CD4-positive, CD25-positive, alpha-beta regulatory T cell (primary cell): Measurements from ENCODE around the gene GFOD2. TPM values are rescaled to one million over a fixed set of nuclear protein-coding genes. Genes with fewer than 3 reads are reported as not detected.

Experiments used
- ATAC-seq, 2 donors: fragments of 150-1000 bp; cut with Tn5 transposase; one replicate each; pipeline ENCODE4 v1.10.0; 2021; ENCODE audit warnings: low read depth in 2 of 2, moderate number of reproducible peaks in 2 of 2, moderate library complexity in 1 of 2
- DNase-seq, 3 donors: peaks; one replicate each; pipeline versions ENCODE4 v3.0.0 to v3.0.0-alpha.2; 2012 to 2022; ENCODE audit warnings: mixed read lengths in 1 of 3
- H3K27ac ChIP-seq: one replicate; pipeline ENCODE4 v1.7.0; 2013; ENCODE audit warnings: mild to moderate bottlenecking, low read length; ENCODE audit not compliant: insufficient read depth, poor library complexity, severe bottlenecking
- H3K27me3 ChIP-seq: one replicate; pipeline ENCODE4 v1.7.0; 2013; ENCODE audit warnings: low read length; ENCODE audit not compliant: control insufficient read depth, insufficient read depth
- H3K36me3 ChIP-seq: one replicate; pipeline ENCODE4 v1.7.0; 2013; ENCODE audit warnings: mild to moderate bottlenecking, low read length, moderate library complexity; ENCODE audit not compliant: control insufficient read depth, insufficient read depth
- H3K4me1 ChIP-seq: 2 replicates; pipeline ENCODE4 v1.7.0; 2013; ENCODE audit warnings: mild to moderate bottlenecking, low read length; ENCODE audit not compliant: insufficient read depth, control insufficient read depth, poor library complexity, severe bottlenecking
- H3K4me3 ChIP-seq: one replicate; pipeline ENCODE4 v1.7.0; 2013; ENCODE audit warnings: low read depth, mild to moderate bottlenecking, low read length, moderate library complexity
- H3K9me3 ChIP-seq, 2 experiments: 1 replicate in 1 of 2; 2 replicates in 1 of 2; pipeline ENCODE4 v1.7.0; 2013; ENCODE audit warnings: low read length in 2 of 2, mild to moderate bottlenecking in 1 of 2, moderate library complexity in 1 of 2; ENCODE audit not compliant: control insufficient read depth in 2 of 2
- H3K27ac Mint-ChIP-seq, 3 donors: one replicate each; pipeline ENCODE4 v1.8.0; 2020 to 2022; ENCODE audit warnings: mild to moderate bottlenecking in 3 of 3, mixed read lengths in 3 of 3, moderate library complexity in 2 of 3
- H3K27me3 Mint-ChIP-seq: one replicate; pipeline ENCODE4 v1.8.0; 2022; ENCODE audit warnings: mild to moderate bottlenecking, mixed read lengths
- H3K36me3 Mint-ChIP-seq: one replicate; pipeline ENCODE4 v1.8.0; 2020; ENCODE audit warnings: mixed read lengths
- H3K4me1 Mint-ChIP-seq, 4 donors: one replicate each; pipeline ENCODE4 v1.8.0; 2020 to 2022; ENCODE audit warnings: mixed read lengths in 4 of 4, mild to moderate bottlenecking in 1 of 4
- H3K4me3 Mint-ChIP-seq, 4 donors: one replicate each; pipeline ENCODE4 v1.8.0; 2020 to 2022; ENCODE audit warnings: mild to moderate bottlenecking in 4 of 4, mixed read lengths in 4 of 4, moderate library complexity in 3 of 4
- H3K9me3 Mint-ChIP-seq, 7 donors: one replicate each; pipeline ENCODE4 v1.8.0; 2020 to 2022; ENCODE audit warnings: mixed read lengths in 7 of 7, mild to moderate bottlenecking in 3 of 7, moderate library complexity in 2 of 7
- polyA plus RNA-seq, 4 donors: library from polyadenylated mRNA; unstranded; fragments of 300-500 nt; fragmentation: Illumina TruSeq; gene quantifications; one replicate each; pipeline ENCODE4 v1.2.3, GENCODE V29; 2021
- total RNA-seq: library from RNA; stranded (reverse); gene quantifications from one replicate; pipeline ENCODE4 v1.2.3, GENCODE V29; 2022

The GFOD2 gene
- total and polyA plus RNA-seq, 5 donors from 2014 or later = 9.0 to 12.1 (median 11.4) TPM

GRCh38 chr16:67674851-67675578, 44.1 kb downstream of the GFOD2 start:
- Histone ChIP-seq H3K4me3 (no peak overlapping the region), H3K27ac (no peak overlapping the region), H3K4me1 (no peaks in the 10 kb centered on the region), H3K36me3 (no peaks in the 10 kb centered on the region), H3K9me3 (no peaks in the 10 kb centered on the region), H3K27me3 (no peaks in the 10 kb centered on the region)
- Mint-ChIP-seq H3K4me3 (no peak overlapping the region), H3K9me3 (no peaks in the 10 kb centered on the region), H3K27me3 (no peaks in the 10 kb centered on the region), H3K4me1 (peaks cover 0 to 6% (median 3%) of the 10 kb centered on the region in 4 donors), H3K27ac (peak overlapping the region in 1 of 3 donors; percentile 43), H3K36me3 (no peaks in the 10 kb centered on the region)
- no peak for DNase-seq
- ATAC-seq = no peak

- no peaks in the 10 kb centered on the region for H3K36me3 ChIP-seq
- ATAC-seq (peak in 1 of 2 donors; percentile 30), DNase-seq (no peak)
- no peaks in the 10 kb centered on the region for H3K4me1 ChIP-seq
- Mint-ChIP-seq H3K4me1 (peaks cover 0 to 8% (median 4%) of the 10 kb centered on the region in 4 donors), H3K9me3 (no peaks in the 10 kb centered on the region), H3K27ac (peak overlapping the region in 2 of 3 donors; percentile 43 to 59), H3K4me3 (peak overlapping the region in 1 of 4 donors; percentile 43), H3K36me3 (no peaks in the 10 kb centered on the region), H3K27me3 (no peaks in the 10 kb centered on the region)
- H3K27ac ChIP-seq = no peak overlapping the region
- no peak overlapping the region for H3K4me3 ChIP-seq
- H3K9me3 ChIP-seq = no peaks in the 10 kb centered on the region
- no peaks in the 10 kb centered on the region for H3K27me3 ChIP-seq
Observed at GRCh38 chr16:67673712-67674580, 45.2 kb downstream of the GFOD2 start.

GRCh38 chr16:67672739-67673662, 46.1 kb downstream of the GFOD2 start:
- peaks cover 0 to 14% (median 5%) of the 10 kb centered on the region in 4 donors for H3K4me1 Mint-ChIP-seq
- H3K27ac Mint-ChIP-seq = no peak overlapping the region

GRCh38 chr16:67672306-67672705, 46.8 kb downstream of the GFOD2 start:
- no peaks in the 10 kb centered on the region for H3K9me3 Mint-ChIP-seq
- peak overlapping the region in 1 of 4 donors; percentile 87 for H3K4me3 Mint-ChIP-seq
- no peaks in the 10 kb centered on the region for H3K36me3 Mint-ChIP-seq
- no peaks in the 10 kb centered on the region for H3K36me3 ChIP-seq
- no peaks in the 10 kb centered on the region for H3K9me3 ChIP-seq
- no peak overlapping the region for H3K4me3 ChIP-seq
- H3K4me1 Mint-ChIP-seq = peaks cover 0 to 21% (median 8%) of the 10 kb centered on the region in 4 donors
- H3K4me1 ChIP-seq = peaks cover 10% of the 10 kb centered on the region
- H3K27ac Mint-ChIP-seq = no peak overlapping the region
- no peak overlapping the region for H3K27ac ChIP-seq
- ATAC-seq = no peak
- H3K27me3 ChIP-seq = no peaks in the 10 kb centered on the region
- no peak for DNase-seq
- H3K27me3 Mint-ChIP-seq = no peaks in the 10 kb centered on the region

More at GRCh38 chr16:67672739-67673662, 46.1 kb downstream of the GFOD2 start:
- Histone ChIP-seq H3K27ac (no peak overlapping the region), H3K4me1 (peaks cover 3% of the 10 kb centered on the region), H3K27me3 (no peaks in the 10 kb centered on the region), H3K9me3 (no peaks in the 10 kb centered on the region), H3K4me3 (no peak overlapping the region), H3K36me3 (no peaks in the 10 kb centered on the region)
- no peaks in the 10 kb centered on the region for H3K9me3 Mint-ChIP-seq
- H3K27me3 Mint-ChIP-seq = no peaks in the 10 kb centered on the region
- ATAC-seq (no peak), DNase-seq (peak; percentile 28 to 66 (median 36))
- peak overlapping the region in 1 of 4 donors; percentile 87 for H3K4me3 Mint-ChIP-seq
- no peaks in the 10 kb centered on the region for H3K36me3 Mint-ChIP-seq

GRCh38 chr16:67669499-67670101, 49.5 kb downstream of the GFOD2 start:
- Mint-ChIP-seq H3K4me1 (peaks cover 0 to 36% (median 15%) of the 10 kb centered on the region in 4 donors), H3K4me3 (peak overlapping the region in 1 of 4 donors; percentile 81), H3K27ac (no peak overlapping the region), H3K36me3 (no peaks in the 10 kb centered on the region), H3K9me3 (no peaks in the 10 kb centered on the region), H3K27me3 (no peaks in the 10 kb centered on the region)
- H3K36me3 ChIP-seq = no peaks in the 10 kb centered on the region
- H3K4me1 ChIP-seq = peaks cover 25% of the 10 kb centered on the region
- ATAC-seq (no peak), DNase-seq (no peak)
- no peaks in the 10 kb centered on the region for H3K9me3 ChIP-seq
- H3K27me3 ChIP-seq = no peaks in the 10 kb centered on the region
- H3K27ac ChIP-seq = no peak overlapping the region
- no peak overlapping the region for H3K4me3 ChIP-seq

GRCh38 chr16:67668495-67669157, 50.5 kb downstream of the GFOD2 start:
- H3K4me3 ChIP-seq = no peak overlapping the region
- no peaks in the 10 kb centered on the region for H3K36me3 ChIP-seq
- no peaks in the 10 kb centered on the region for H3K9me3 Mint-ChIP-seq
- DNase-seq (peak in 2 of 3 donors; percentile 24 to 53), ATAC-seq (no peak)
- H3K9me3 ChIP-seq = no peaks in the 10 kb centered on the region
- H3K4me3 Mint-ChIP-seq = peak overlapping the region in 2 of 4 donors; percentile 51 to 75
- H3K36me3 Mint-ChIP-seq = no peaks in the 10 kb centered on the region
- H3K4me1 ChIP-seq = peaks cover 25% of the 10 kb centered on the region
- H3K27ac Mint-ChIP-seq = peak overlapping the region in 2 of 3 donors; percentile 35 to 67
- H3K4me1 Mint-ChIP-seq = peaks cover 0 to 43% (median 19%) of the 10 kb centered on the region in 4 donors
- H3K27me3 Mint-ChIP-seq = no peaks in the 10 kb centered on the region
- H3K27me3 ChIP-seq = no peaks in the 10 kb centered on the region
- peak overlapping the region; percentile 51 for H3K27ac ChIP-seq
